Astrocyte (in vitro differentiated cells and primary cell): ENCODE results near the gene IFT20. TPM values are rescaled to one million over a fixed set of nuclear protein-coding genes. Genes with fewer than 3 reads are reported as not detected.
A peak's percentile ranks its signal among the peaks of the same experiment; 100 is the strongest.

ENCODE experiments used
- DNase-seq: peaks from one replicate; pipeline ENCODE4 v3.0.0-alpha.2; 2010; ENCODE audit warnings: low read depth
- FAIRE-seq: peaks from 2 replicates; lab custom pipeline; 2011; peaks lifted over from hg19 to GRCh38; lab: Jason Lieb, UNC
- H2AFZ ChIP-seq: 2 replicates; pipeline ENCODE4 v1.6.0; 2012; ENCODE audit warnings: low read depth, low read length, inconsistent platforms
- H3K27ac ChIP-seq: 2 replicates; pipeline ENCODE4 v1.5.1; 2011; ENCODE audit warnings: low read depth, low read length, inconsistent platforms
- H3K27me3 ChIP-seq: 2 replicates; pipeline ENCODE4 v1.6.0; 2011; ENCODE audit warnings: low read length, inconsistent platforms; ENCODE audit not compliant: insufficient read depth
- H3K36me3 ChIP-seq: 2 replicates; pipeline ENCODE4 v1.5.1; 2011; ENCODE audit warnings: low read length, inconsistent platforms; ENCODE audit not compliant: insufficient read depth
- H3K4me1 ChIP-seq: 2 replicates; pipeline ENCODE4 v1.5.1; 2011; ENCODE audit warnings: low read length, inconsistent platforms; ENCODE audit not compliant: insufficient read depth
- H3K4me2 ChIP-seq: 2 replicates; pipeline ENCODE4 v1.6.0; 2012; ENCODE audit warnings: low read length, inconsistent platforms
- H3K4me3 ChIP-seq: 2 replicates; pipeline ENCODE4 v1.5.1; 2011; ENCODE audit warnings: low read depth, mild to moderate bottlenecking, low read length, inconsistent platforms; ENCODE audit not compliant: insufficient read depth
- H3K79me2 ChIP-seq: 2 replicates; pipeline ENCODE4 v1.6.0; 2012; ENCODE audit warnings: mild to moderate bottlenecking, low read length, inconsistent platforms; ENCODE audit not compliant: insufficient read depth
- H3K9ac ChIP-seq: 2 replicates; pipeline ENCODE4 v1.6.0; 2012; ENCODE audit warnings: mild to moderate bottlenecking, low read length, inconsistent platforms
- H3K9me3 ChIP-seq: 2 replicates; pipeline ENCODE4 v1.5.1; 2012; ENCODE audit warnings: low read depth, mild to moderate bottlenecking, low read length, inconsistent platforms; ENCODE audit not compliant: insufficient read depth
- H4K20me1 ChIP-seq: 2 replicates; pipeline ENCODE4 v1.6.0; 2012; ENCODE audit warnings: low read length, inconsistent platforms; ENCODE audit not compliant: insufficient read depth
- H3K27ac Mint-ChIP-seq: one replicate; pipeline ENCODE4 v1.8.0; 2021; ENCODE audit warnings: mild to moderate bottlenecking, mixed read lengths; ENCODE audit not compliant: unreplicated experiment
- H3K27me3 Mint-ChIP-seq: one replicate; pipeline ENCODE4 v1.8.0; 2021; ENCODE audit warnings: low read depth, mixed read lengths; ENCODE audit not compliant: unreplicated experiment
- H3K36me3 Mint-ChIP-seq: one replicate; pipeline ENCODE4 v1.8.0; 2021; ENCODE audit warnings: low read depth, mixed read lengths; ENCODE audit not compliant: unreplicated experiment
- H3K4me1 Mint-ChIP-seq: one replicate; pipeline ENCODE4 v1.8.0; 2021; ENCODE audit warnings: low read depth, mixed read lengths; ENCODE audit not compliant: unreplicated experiment
- H3K4me3 Mint-ChIP-seq: one replicate; pipeline ENCODE4 v1.8.0; 2021; ENCODE audit warnings: mild to moderate bottlenecking, moderate library complexity, mixed read lengths; ENCODE audit not compliant: unreplicated experiment
- H3K9me3 Mint-ChIP-seq: one replicate; pipeline ENCODE4 v1.8.0; 2021; ENCODE audit warnings: mild to moderate bottlenecking, mixed read lengths; ENCODE audit not compliant: unreplicated experiment
- CTCF ChIP-seq: IDR thresholded peaks from 2 replicates; pipeline ENCODE4 v1.5.1; 2011; ENCODE audit warnings: low read depth, mild to moderate bottlenecking, inconsistent platforms, low read length, moderate library complexity; ENCODE audit not compliant: insufficient read depth
- EZH2 ChIP-seq: IDR thresholded peaks from 2 replicates; pipeline ENCODE4 v1.6.1; 2012; ENCODE audit warnings: mild to moderate bottlenecking, low read length, inconsistent platforms; ENCODE audit not compliant: insufficient read depth
- total RNA-seq: library from RNA; stranded (reverse); gene quantifications from 2 replicates; pipeline ENCODE4 v1.2.1, GENCODE V29; 2021

The IFT20 gene
- total RNA-seq, 1 donor from 2014 or later: 70.4 TPM

GRCh38 chr17:28372203-28372944 lies 37.1 kb upstream of the IFT20 start:
- H3K9me3 ChIP-seq: no peaks in the 10 kb centered on the region
- DNase-seq: peak; percentile 38
- Mint-ChIP-seq H3K36me3 (peaks cover 7% of the 10 kb centered on the region), H3K27me3 (peaks cover 16% of the 10 kb centered on the region), H3K27ac (no peak overlapping the region), H3K9me3 (no peaks in the 10 kb centered on the region), H3K4me1 (peaks cover 15% of the 10 kb centered on the region), H3K4me3 (peak overlapping the region; percentile 81)
- peaks cover 12% of the 10 kb centered on the region for H3K79me2 ChIP-seq
- no peak overlapping the region for H3K27ac ChIP-seq
- peak overlapping the region; percentile 84 for H2AFZ ChIP-seq
- H3K36me3 ChIP-seq: no peaks in the 10 kb centered on the region
- TF ChIP-seq EZH2: no peak
- no peak for TF ChIP-seq CTCF
- FAIRE-seq: no peak
- H3K4me1 ChIP-seq: peaks cover 21% of the 10 kb centered on the region
- H3K4me2 ChIP-seq: peak overlapping the region; percentile 100
- H3K9ac ChIP-seq: peak overlapping the region; percentile 77
- H3K27me3 ChIP-seq: no peaks in the 10 kb centered on the region
- peak overlapping the region; percentile 73 for H3K4me3 ChIP-seq
- H4K20me1 ChIP-seq: peaks cover 36% of the 10 kb centered on the region

GRCh38 chr17:28371245-28372202 lies 36.3 kb upstream of the IFT20 start, which contains the start of gene SARM1:
Gene SARM1, plus strand, starts transcription at chr17:28371694. Its CDS starts 339 bp downstream, at chr17:28372033.
- H3K4me1 Mint-ChIP-seq: peaks cover 15% of the 10 kb centered on the region
- H3K27ac Mint-ChIP-seq: peak within 1 kb of the TSS; percentile 93
- H3K9me3 Mint-ChIP-seq: no peaks in the 10 kb centered on the region
- Histone ChIP-seq H3K4me1 (peaks cover 21% of the 10 kb centered on the region), H3K4me3 (peak within 1 kb of the TSS; percentile 73), H3K79me2 (peaks cover 12% of the 10 kb centered on the region), H3K4me2 (peak within 1 kb of the TSS; percentile 100), H3K36me3 (no peaks in the 10 kb centered on the region), H3K9me3 (no peaks in the 10 kb centered on the region), H3K27ac (no peak within 1 kb of the TSS), H3K9ac (peak within 1 kb of the TSS; percentile 77), H3K27me3 (no peaks in the 10 kb centered on the region), H4K20me1 (peaks cover 33% of the 10 kb centered on the region), H2AFZ (peak within 1 kb of the TSS; percentile 84)
- peaks cover 14% of the 10 kb centered on the region for H3K27me3 Mint-ChIP-seq
- no peak for TF ChIP-seq CTCF
- no peak for TF ChIP-seq EZH2
- FAIRE-seq (no peak), DNase-seq (peak; percentile 81)
- peak within 1 kb of the TSS; percentile 85 for H3K4me3 Mint-ChIP-seq
- peaks cover 7% of the 10 kb centered on the region for H3K36me3 Mint-ChIP-seq
